GM19023 (cell line): ENCODE results near the gene TMC6.
"Not testable (repeated sequence)": the region's sequence is repeated elsewhere in the genome, so short reads cannot be mapped to it uniquely, and the experiment has no call there.

Source experiments
- ATAC-seq: cut with Tn5 transposase; IDR thresholded peaks from one replicate; pipeline ENCODE4 v1.9.1; 2021; ENCODE audit warnings: mild to moderate bottlenecking, moderate library complexity; ENCODE audit not compliant: unreplicated experiment

The TMC6 gene

GRCh38 chr17:78082355-78082872 is 46.1 kb downstream of the TMC6 start:
- ATAC-seq, result not testable (repeated sequence)

- no peak for ATAC-seq
Observed at GRCh38 chr17:78081551-78081950, 47.0 kb downstream of the TMC6 start.

GRCh38 chr17:78079253-78079652 is 49.3 kb downstream of the TMC6 start:
- no peak for ATAC-seq

- no peak for ATAC-seq
Observed at GRCh38 chr17:78075545-78075944, 53.0 kb downstream of the TMC6 start.

GRCh38 chr17:78075011-78075410 is 53.5 kb downstream of the TMC6 start:
- ATAC-seq, result no peak

GRCh38 chr17:78072961-78073360 is 55.6 kb downstream of the TMC6 start:
- ATAC-seq, result no peak

- ATAC-seq, result no peak
Observed at GRCh38 chr17:78069695-78070094, 58.9 kb downstream of the TMC6 start.

GRCh38 chr17:78066976-78067375 is 61.6 kb downstream of the TMC6 start:
- ATAC-seq, result not testable (repeated sequence)

- no peak for ATAC-seq
Observed at GRCh38 chr17:78064708-78065107, 63.8 kb downstream of the TMC6 start.

GRCh38 chr17:78063489-78063888 is 65.1 kb downstream of the TMC6 start:
- ATAC-seq, result no peak

GRCh38 chr17:78062596-78062995 is 66.0 kb downstream of the TMC6 start:
- no peak for ATAC-seq
